ELF-1 (cell line): Measurements from ENCODE around the gene KANSL1.
A peak's percentile ranks its signal among the peaks of the same experiment; 100 is the strongest.

ENCODE experiments used
- DNase-seq: peaks from one replicate; pipeline ENCODE4 v3.0.0-alpha.2; 2016; ENCODE audit warnings: low read depth, low spot score

KANSL1 gene

DNA sequence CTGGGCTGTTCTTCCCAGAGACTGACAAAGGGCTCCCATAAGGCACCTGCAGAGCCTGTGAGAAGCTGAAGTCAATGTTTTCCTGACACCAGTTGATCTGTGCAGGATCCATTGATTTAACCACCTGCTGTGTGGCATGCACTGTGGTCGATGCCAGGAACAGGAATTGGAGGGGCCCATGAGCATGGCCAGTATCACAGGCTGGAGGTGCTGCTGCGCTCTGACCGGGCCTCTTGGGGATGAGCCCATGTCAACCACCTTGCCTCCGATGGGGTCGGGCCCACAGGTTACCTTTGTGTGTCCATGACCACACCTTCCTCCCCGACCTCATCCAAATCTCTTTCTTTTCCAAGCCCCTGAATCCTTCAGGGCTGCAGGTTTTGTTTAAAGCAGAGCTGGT lies 212.4 kb downstream of the KANSL1 start:
- peak; percentile 46 for DNase-seq
